GM23248 (cell line): Measurements from ENCODE around the gene TMEM163. TPM values are rescaled to one million over a fixed set of nuclear protein-coding genes. Genes with fewer than 3 reads are reported as not detected.

Source experiments
- DNase-seq: peaks from one replicate; pipeline ENCODE4 v3.0.0-alpha.2; 2015
- H2AFZ ChIP-seq: fragments of 200-600 bp; sonication (generic); 2 replicates; pipeline ENCODE4 v1.6.1; 2016; ENCODE audit warnings: antibody characterized with exemption
- H3F3A ChIP-seq: fragments of 200-600 bp; sonication (generic); 2 replicates; pipeline ENCODE4 v1.6.1; 2016; ENCODE audit warnings: mild to moderate bottlenecking, antibody characterized with exemption, mixed run types; ENCODE audit not compliant: insufficient read depth
- H3K27ac ChIP-seq: fragments of 200-600 bp; sonication (generic); 2 replicates; pipeline ENCODE4 v1.5.1; 2016; ENCODE audit warnings: mild to moderate bottlenecking
- H3K27me3 ChIP-seq: fragments of 200-600 bp; sonication (generic); replicated peaks from 2 replicates; pipeline ENCODE4 v1.6.1; 2016; ENCODE audit warnings: mild to moderate bottlenecking; ENCODE audit not compliant: insufficient read depth
- H3K36me3 ChIP-seq: fragments of 200-600 bp; sonication (generic); 2 replicates; pipeline ENCODE4 v1.6.1; 2016; ENCODE audit warnings: low read depth, mild to moderate bottlenecking
- H3K4me1 ChIP-seq: fragments of 200-600 bp; sonication (generic); 2 replicates; pipeline ENCODE4 v1.6.1; 2016; ENCODE audit warnings: mild to moderate bottlenecking; ENCODE audit not compliant: insufficient read depth
- H3K4me2 ChIP-seq: fragments of 200-600 bp; sonication (generic); one replicate; pipeline ENCODE4 v1.6.1; 2016; ENCODE audit warnings: mild to moderate bottlenecking; ENCODE audit not compliant: unreplicated experiment
- H3K4me3 ChIP-seq: fragments of 200-600 bp; sonication (generic); 2 replicates; pipeline ENCODE4 v1.5.1; 2016; ENCODE audit warnings: mild to moderate bottlenecking
- H3K79me2 ChIP-seq: fragments of 200-600 bp; sonication (generic); 2 replicates; pipeline ENCODE4 v1.6.1; 2016; ENCODE audit warnings: mild to moderate bottlenecking; ENCODE audit not compliant: insufficient read depth
- H3K9ac ChIP-seq: fragments of 200-600 bp; sonication (generic); 2 replicates; pipeline ENCODE4 v1.6.1; 2016; ENCODE audit warnings: mild to moderate bottlenecking
- H3K9me2 ChIP-seq: fragments of 200-600 bp; sonication (generic); 2 replicates; pipeline ENCODE4 v1.6.1; 2016; ENCODE audit warnings: mixed run types, mild to moderate bottlenecking, moderate library complexity; ENCODE audit not compliant: insufficient read depth
- H3K9me3 ChIP-seq: fragments of 200-600 bp; sonication (generic); one replicate; pipeline ENCODE4 v1.6.1; 2017; ENCODE audit warnings: low read depth
- H4K20me1 ChIP-seq: fragments of 200-600 bp; sonication (generic); 2 replicates; pipeline ENCODE4 v1.6.0; 2016; ENCODE audit not compliant: insufficient read depth
- EZH2 ChIP-seq: fragments of 200-600 bp; sonication (generic); IDR thresholded peaks from 2 replicates; pipeline ENCODE4 v1.6.1; 2018; ENCODE audit warnings: antibody characterized with exemption, mild to moderate bottlenecking; ENCODE audit not compliant: insufficient read depth, poor library complexity, severe bottlenecking
- EZH2phosphoT487 ChIP-seq: fragments of 200-600 bp; sonication (generic); IDR thresholded peaks from 2 replicates; pipeline ENCODE4 v1.6.1; 2018; ENCODE audit warnings: antibody characterized with exemption, moderate library complexity, mild to moderate bottlenecking, low read depth; ENCODE audit not compliant: insufficient read depth
- WGBS, 2 experiments: methylation state at CpG; one replicate each; pipeline ENCODE4 v1.1.6; 2015 to 2017; ENCODE audit warnings: low lambda C conversion rate in 2 of 2, low coverage in 1 of 2; ENCODE audit errors: missing lambda C conversion rate in 2 of 2; 5-methylcytosine and 5-hydroxymethylcytosine counted together
- in situ Hi-C: fragments of 300-500 bp; cut with MboI; formaldehyde crosslinking; loops from 2 replicates; pipeline ENCODE4 v1.15.0; 2020
- polyA plus RNA-seq: library from polyadenylated mRNA; unstranded; fragments of >200 nt; fragmentation: Nextera tagmentation; extraction: Ambion mirVana; gene quantifications from 2 replicates; pipeline ENCODE4 v1.2.1, GENCODE V29; 2016
- total RNA-seq: library from RNA; depleted of rRNA; stranded (reverse); fragments of >200 nt; shearing (Covaris generic); gene quantifications from 2 replicates; pipeline ENCODE4 v1.2.3, GENCODE V29; 2014

TMEM163 gene
- total and polyA plus RNA-seq, 2 experiments from 2014 or later, result not detected

GRCh38 chr2:134500211-134500935 is 218.4 kb downstream of the TMEM163 start:
- no peaks in the 10 kb centered on the region for H3K9me3 ChIP-seq
- no peak overlapping the region for H3K9ac ChIP-seq
- no peaks in the 10 kb centered on the region for H3K27me3 ChIP-seq
- 14% methylated on average over 9 of the region's 9 CpGs for WGBS, 2 experiments
- H3K4me3 ChIP-seq, result no peak overlapping the region
- in situ Hi-C loops, result no loop called here
- H3F3A ChIP-seq, result no peaks in the 10 kb centered on the region
- no peak overlapping the region for H3K27ac ChIP-seq
- H4K20me1 ChIP-seq, result no peaks in the 10 kb centered on the region
- H3K4me2 ChIP-seq, result no peak overlapping the region
- no peak overlapping the region for H2AFZ ChIP-seq
- H3K79me2 ChIP-seq, result no peaks in the 10 kb centered on the region
- no peaks in the 10 kb centered on the region for H3K9me2 ChIP-seq
- no peaks in the 10 kb centered on the region for H3K36me3 ChIP-seq
- no peak for DNase-seq
- no peaks in the 10 kb centered on the region for H3K4me1 ChIP-seq
- TF ChIP-seq EZH2phosphoT487 (no peak), EZH2 (no peak)

GRCh38 chr2:134499307-134499926 is 219.4 kb downstream of the TMEM163 start:
- in situ Hi-C loops, result no loop called here
- H3K27me3 ChIP-seq, result no peaks in the 10 kb centered on the region
- H3K36me3 ChIP-seq, result no peaks in the 10 kb centered on the region
- 35 to 37% methylated on average over 9 of the region's 9 CpGs for WGBS, 2 experiments
- no peaks in the 10 kb centered on the region for H3K9me3 ChIP-seq
- no peaks in the 10 kb centered on the region for H3K79me2 ChIP-seq
- TF ChIP-seq EZH2phosphoT487 (no peak), EZH2 (no peak)
- no peaks in the 10 kb centered on the region for H3K4me1 ChIP-seq
- no peak for DNase-seq
- no peaks in the 10 kb centered on the region for H3F3A ChIP-seq
- H3K4me3 ChIP-seq, result no peak overlapping the region
- no peaks in the 10 kb centered on the region for H4K20me1 ChIP-seq
- H3K9ac ChIP-seq, result no peak overlapping the region
- no peak overlapping the region for H2AFZ ChIP-seq
- H3K9me2 ChIP-seq, result no peaks in the 10 kb centered on the region
- no peak overlapping the region for H3K27ac ChIP-seq
- H3K4me2 ChIP-seq, result no peak overlapping the region

GRCh38 chr2:134498654-134499053 is 220.1 kb downstream of the TMEM163 start:
- no peak overlapping the region for H2AFZ ChIP-seq
- H3K4me3 ChIP-seq, result no peak overlapping the region
- H3K9me3 ChIP-seq, result no peaks in the 10 kb centered on the region
- no peaks in the 10 kb centered on the region for H3K4me1 ChIP-seq
- no peaks in the 10 kb centered on the region for H4K20me1 ChIP-seq
- H3K27ac ChIP-seq, result no peak overlapping the region
- H3K9me2 ChIP-seq, result no peaks in the 10 kb centered on the region
- H3K79me2 ChIP-seq, result no peaks in the 10 kb centered on the region
- no peak overlapping the region for H3K4me2 ChIP-seq
- in situ Hi-C loops, result no loop called here
- H3K9ac ChIP-seq, result no peak overlapping the region
- H3K36me3 ChIP-seq, result no peaks in the 10 kb centered on the region
- H3F3A ChIP-seq, result no peaks in the 10 kb centered on the region
- TF ChIP-seq EZH2phosphoT487 (no peak), EZH2 (no peak)
- 34 to 42% methylated on average over 7 of the region's 7 CpGs for WGBS, 2 experiments
- no peak for DNase-seq
- H3K27me3 ChIP-seq, result no peaks in the 10 kb centered on the region

- in situ Hi-C loops, result no loop called here
- Histone ChIP-seq H3K79me2 (no peaks in the 10 kb centered on the region), H2AFZ (no peak overlapping the region), H3K27me3 (peaks cover 11% of the 10 kb centered on the region), H3K9me2 (no peaks in the 10 kb centered on the region), H3K9ac (no peak overlapping the region), H3K4me2 (no peak overlapping the region), H3F3A (no peaks in the 10 kb centered on the region), H3K4me1 (no peaks in the 10 kb centered on the region), H3K9me3 (no peaks in the 10 kb centered on the region), H4K20me1 (no peaks in the 10 kb centered on the region), H3K36me3 (no peaks in the 10 kb centered on the region), H3K4me3 (no peak overlapping the region), H3K27ac (no peak overlapping the region)
- no peak for DNase-seq
- no peak for TF ChIP-seq EZH2
- no peak for TF ChIP-seq EZH2phosphoT487
- WGBS, 2 experiments, result 15 to 24% methylated on average over 4 of the region's 4 CpGs
Measured at GRCh38 chr2:134493797-134494196, 225.0 kb downstream of the TMEM163 start.
